ENCODE measurements around the gene NKAPL. TPM values are rescaled to one million over a fixed set of nuclear protein-coding genes. Genes with fewer than 3 reads are reported as not detected.

Gene NKAPL
- polyA plus RNA-seq, 2 of the 4 experiments (the other 2 are of a cell fraction) = not detected

- TF ChIP-seq MAX (IDR thresholded peaks at IDR 0.05) = peak; percentile 57
- TF ChIP-seq MAFK (IDR thresholded peaks at IDR 0.05; ENCODE audit: partially characterized antibody) = peak; percentile 75
- TF ChIP-seq TFCP2L1 (CRISPR knock-in tag; IDR thresholded peaks at IDR 0.05) = no peak
- TF ChIP-seq RAD21 (conservative IDR thresholded peaks at IDR 0.05 in 1 of 2, IDR thresholded peaks at IDR 0.05 in 1 of 2) = peak; percentile 32 to 34; a peak in 4 of 5 replicates
- no peak for TF ChIP-seq ELK1 (IDR thresholded peaks at IDR 0.05; ENCODE audit: low read depth, low read length)
These were observed 46.4 kb upstream of the NKAPL start (continued) for GRCh38 chr6:28212510-28213212.

- no peak for TF ChIP-seq CBX2 (IDR thresholded peaks at IDR 0.05; ENCODE audit: borderline replicate concordance, low read depth)
- TF ChIP-seq HEYL (CRISPR knock-in tag; IDR thresholded peaks at IDR 0.05) = no peak
- TF ChIP-seq NR3C1 (IDR thresholded peaks at IDR 0.05) = no peak
- TF ChIP-seq ZC3H11A (IDR thresholded peaks at IDR 0.05) = no peak
- TF ChIP-seq KDM1A (IDR thresholded peaks at IDR 0.05; ENCODE audit: low read depth) = no peak
- no peak for TF ChIP-seq ATOH8 (CRISPR knock-in tag; IDR thresholded peaks at IDR 0.05; ENCODE audit: low read depth)
- TF ChIP-seq FOSB (CRISPR knock-in tag; IDR thresholded peaks at IDR 0.05) = no peak
- no peak for TF ChIP-seq EHMT2 (IDR thresholded peaks at IDR 0.05; ENCODE audit: low read depth)
- no peak for TF ChIP-seq ZNF302 (CRISPR knock-in tag; IDR thresholded peaks at IDR 0.05)
- TF ChIP-seq MAX (IDR thresholded peaks at IDR 0.05) = no peak
- no peak for TF ChIP-seq POLR2A (IDR thresholded peaks at IDR 0.05; ENCODE audit: low read length)
- no peak for TF ChIP-seq RNF2 (IDR thresholded peaks at IDR 0.05; ENCODE audit: borderline replicate concordance, low read depth)
- ATAC-seq = no peak
- ChIA-PET POLR2A (no interaction called here), CTCF (interaction anchor here (0.6 kb wide), 1 partner anchor 72 kb away, joined by 3 read pairs; no protein-coding TSS in a partner anchor)
- H3K4me1 ChIP-seq = peaks cover 7% of the 10 kb centered on the region; the same call in 1 of the 3 replicates
- peak overlapping the region; percentile 52; the same call in 2 of the 3 replicates for H3K4me3 ChIP-seq
- no peaks in the 10 kb centered on the region for H3K9me3 ChIP-seq
- WGBS (ENCODE audit: missing lambda C conversion rate) = 45% methylated on average over 2 of the region's 2 CpGs
- H3K4me2 ChIP-seq = peak overlapping the region; percentile 80
- no peak for FAIRE-seq
- no peak for DNase-seq (ENCODE audit: low read depth in 1 of 2, low spot score in 1 of 2)
- no peak overlapping the region for H3K27ac ChIP-seq
These were observed 45.9 kb upstream of the NKAPL start for GRCh38 chr6:28213213-28213523.

- FAIRE-seq (no peak), ATAC-seq (no peak), DNase-seq (ENCODE audit: low read depth in 1 of 2, low spot score in 1 of 2) (no peak)
- Histone ChIP-seq H3K27ac (no peak overlapping the region), H3K4me3 (no peak overlapping the region), H3K4me2 (no peak overlapping the region), H3K4me1 (peaks cover 12% of the 10 kb centered on the region; the same call in 1 of the 3 replicates), H3K9me3 (no peaks in the 10 kb centered on the region)
- 50% methylated on average over 8 of the region's 8 CpGs for WGBS (ENCODE audit: missing lambda C conversion rate)
- ChIA-PET POLR2A (no interaction called here), CTCF (no interaction called here)
- TF ChIP-seq KDM1A (IDR thresholded peaks at IDR 0.05; ENCODE audit: low read depth) = no peak
- no peak for TF ChIP-seq USF2 (IDR thresholded peaks at IDR 0.05)
- no peak for TF ChIP-seq POLR2AphosphoS2 (conservative IDR thresholded peaks at IDR 0.05; ENCODE audit: low read length)
- no peak for TF ChIP-seq ZC3H11A (IDR thresholded peaks at IDR 0.05)
- TF ChIP-seq TP53 (CRISPR knock-in tag; IDR thresholded peaks at IDR 0.05) = no peak
- no peak for TF ChIP-seq HMGXB4 (CRISPR knock-in tag; IDR thresholded peaks at IDR 0.05; ENCODE audit: borderline replicate concordance)
- TF ChIP-seq ZSCAN20 (CRISPR knock-in tag; IDR thresholded peaks at IDR 0.05) = no peak
- no peak for TF ChIP-seq CEBPB (IDR thresholded peaks at IDR 0.05)
- TF ChIP-seq RARB (CRISPR knock-in tag; IDR thresholded peaks at IDR 0.05) = no peak
- no peak for TF ChIP-seq FOXS1 (CRISPR knock-in tag; IDR thresholded peaks at IDR 0.05)
- no peak for TF ChIP-seq CBX8 (IDR thresholded peaks at IDR 0.05)
- TF ChIP-seq CBX2 (IDR thresholded peaks at IDR 0.05; ENCODE audit: borderline replicate concordance, low read depth) = no peak
- TF ChIP-seq RCOR1 (IDR thresholded peaks at IDR 0.05; ENCODE audit: low read depth, low read length) = no peak
- TF ChIP-seq E2F6 (IDR thresholded peaks at IDR 0.05; ENCODE audit: borderline replicate concordance, low read depth) = no peak
These were observed 43.7 kb upstream of the NKAPL start for GRCh38 chr6:28215425-28215824.

All from A549 (cell line).